ENCODE measurements around the gene LPAR5. TPM values are rescaled to one million over a fixed set of nuclear protein-coding genes. Genes with fewer than 3 reads are reported as not detected.
A peak's percentile ranks its signal among the peaks of the same experiment; 100 is the strongest.
"Not testable (repeated sequence)": the region's sequence is repeated elsewhere in the genome, so short reads cannot be mapped to it uniquely, and the experiment has no call there.

LPAR5 gene
- total RNA-seq, 3 donors from 2014 or later: 3.8 to 5.5 (median 5.1) TPM

GRCh38 chr12:6606331-6607131, 29.2 kb downstream of the LPAR5 start:
- peak overlapping the region; percentile 93 for H3K4me3 Mint-ChIP-seq
- H3K27me3 Mint-ChIP-seq (ENCODE audit: low read depth): no peaks in the 10 kb centered on the region
- H3K9me3 Mint-ChIP-seq: no peaks in the 10 kb centered on the region
- DNase-seq (peak; percentile 71), ATAC-seq (peak; percentile 36 to 39)
- H3K36me3 Mint-ChIP-seq (ENCODE audit: insufficient read depth): peaks cover 32% of the 10 kb centered on the region
- H3K4me1 Mint-ChIP-seq (ENCODE audit: low read depth): peaks cover 50% of the 10 kb centered on the region

- peaks cover 40% of the 10 kb centered on the region for H3K36me3 Mint-ChIP-seq (ENCODE audit: insufficient read depth)
- H3K27me3 Mint-ChIP-seq (ENCODE audit: low read depth): no peaks in the 10 kb centered on the region
- no peaks in the 10 kb centered on the region for H3K9me3 Mint-ChIP-seq
- ATAC-seq: peak; percentile 46 to 53
- DNase-seq: peak; percentile 48
- H3K4me1 Mint-ChIP-seq (ENCODE audit: low read depth): peaks cover 45% of the 10 kb centered on the region
- peak overlapping the region; percentile 93 for H3K4me3 Mint-ChIP-seq
Measured at GRCh38 chr12:6605421-6606330, 30.1 kb downstream of the LPAR5 start.

GRCh38 chr12:6604259-6605029, 31.3 kb downstream of the LPAR5 start:
- no peaks in the 10 kb centered on the region for H3K27me3 Mint-ChIP-seq (ENCODE audit: low read depth)
- DNase-seq (no peak), ATAC-seq (no peak)
- H3K36me3 Mint-ChIP-seq (ENCODE audit: insufficient read depth): peaks cover 52% of the 10 kb centered on the region
- H3K9me3 Mint-ChIP-seq: no peaks in the 10 kb centered on the region
- peak overlapping the region; percentile 93 for H3K4me3 Mint-ChIP-seq
- H3K4me1 Mint-ChIP-seq (ENCODE audit: low read depth): peaks cover 47% of the 10 kb centered on the region

- Mint-ChIP-seq H3K27me3 (ENCODE audit: low read depth) (no peaks in the 10 kb centered on the region), H3K9me3 (no peaks in the 10 kb centered on the region), H3K36me3 (ENCODE audit: insufficient read depth) (peaks cover 58% of the 10 kb centered on the region), H3K4me3 (peak overlapping the region; percentile 93), H3K4me1 (ENCODE audit: low read depth) (peaks cover 47% of the 10 kb centered on the region)
- ATAC-seq (no peak), DNase-seq (peak; percentile 19)
Measured at GRCh38 chr12:6603095-6603567, 32.6 kb downstream of the LPAR5 start.

- no peak for DNase-seq
- no peaks in the 10 kb centered on the region for H3K9me3 Mint-ChIP-seq
- H3K36me3 Mint-ChIP-seq (ENCODE audit: insufficient read depth): peaks cover 63% of the 10 kb centered on the region
- H3K27me3 Mint-ChIP-seq (ENCODE audit: low read depth): no peaks in the 10 kb centered on the region
- no peak for ATAC-seq
- peak overlapping the region; percentile 93 for H3K4me3 Mint-ChIP-seq
- peaks cover 50% of the 10 kb centered on the region for H3K4me1 Mint-ChIP-seq (ENCODE audit: low read depth)
Measured at GRCh38 chr12:6602526-6602925, 33.2 kb downstream of the LPAR5 start.

GRCh38 chr12:6595673-6596072, 40.1 kb downstream of the LPAR5 start:
- not testable (repeated sequence) for H3K9me3 Mint-ChIP-seq; DNase-seq; H3K27me3 Mint-ChIP-seq (ENCODE audit: low read depth); H3K4me3 Mint-ChIP-seq; ATAC-seq
- Mint-ChIP-seq H3K4me1 (ENCODE audit: low read depth) (peaks cover 16% of the 10 kb centered on the region), H3K36me3 (ENCODE audit: insufficient read depth) (peaks cover 66% of the 10 kb centered on the region)

- ATAC-seq (no peak), DNase-seq (no peak)
- H3K9me3 Mint-ChIP-seq: no peaks in the 10 kb centered on the region
- H3K27me3 Mint-ChIP-seq (ENCODE audit: low read depth): no peaks in the 10 kb centered on the region
- H3K36me3 Mint-ChIP-seq (ENCODE audit: insufficient read depth): peaks cover 53% of the 10 kb centered on the region
- H3K4me3 Mint-ChIP-seq: no peak overlapping the region
- H3K4me1 Mint-ChIP-seq (ENCODE audit: low read depth): peaks cover 9% of the 10 kb centered on the region
Measured at GRCh38 chr12:6592087-6592486, 43.7 kb downstream of the LPAR5 start.

GRCh38 chr12:6586569-6586968, 49.2 kb downstream of the LPAR5 start:
- ATAC-seq; H3K4me3 Mint-ChIP-seq; H3K4me1 Mint-ChIP-seq (ENCODE audit: low read depth); H3K27me3 Mint-ChIP-seq (ENCODE audit: low read depth); H3K9me3 Mint-ChIP-seq; DNase-seq: not testable (repeated sequence)
- H3K36me3 Mint-ChIP-seq (ENCODE audit: insufficient read depth): peaks cover 38% of the 10 kb centered on the region

- DNase-seq (no peak), ATAC-seq (no peak)
- H3K9me3 Mint-ChIP-seq: no peaks in the 10 kb centered on the region
- no peak overlapping the region for H3K4me3 Mint-ChIP-seq
- peaks cover 39% of the 10 kb centered on the region for H3K36me3 Mint-ChIP-seq (ENCODE audit: insufficient read depth)
- H3K27me3 Mint-ChIP-seq (ENCODE audit: low read depth): no peaks in the 10 kb centered on the region
- H3K4me1 Mint-ChIP-seq (ENCODE audit: low read depth): no peaks in the 10 kb centered on the region
Measured at GRCh38 chr12:6584293-6584692, 51.5 kb downstream of the LPAR5 start.

- no peak overlapping the region for H3K4me3 Mint-ChIP-seq
- peaks cover 47% of the 10 kb centered on the region for H3K36me3 Mint-ChIP-seq (ENCODE audit: insufficient read depth)
- no peaks in the 10 kb centered on the region for H3K27me3 Mint-ChIP-seq (ENCODE audit: low read depth)
- H3K9me3 Mint-ChIP-seq: no peaks in the 10 kb centered on the region
- ATAC-seq (no peak), DNase-seq (no peak)
- H3K4me1 Mint-ChIP-seq (ENCODE audit: low read depth): no peaks in the 10 kb centered on the region
Measured at GRCh38 chr12:6582959-6583358, 52.8 kb downstream of the LPAR5 start.

- no peaks in the 10 kb centered on the region for H3K9me3 Mint-ChIP-seq
- no peaks in the 10 kb centered on the region for H3K27me3 Mint-ChIP-seq (ENCODE audit: low read depth)
- H3K4me1 Mint-ChIP-seq (ENCODE audit: low read depth): no peaks in the 10 kb centered on the region
- H3K36me3 Mint-ChIP-seq (ENCODE audit: insufficient read depth): peaks cover 46% of the 10 kb centered on the region
- ATAC-seq (no peak), DNase-seq (no peak)
- H3K4me3 Mint-ChIP-seq: no peak overlapping the region
Measured at GRCh38 chr12:6582196-6582595, 53.6 kb downstream of the LPAR5 start.

- H3K27me3 Mint-ChIP-seq (ENCODE audit: low read depth): no peaks in the 10 kb centered on the region
- no peak for ATAC-seq
- H3K36me3 Mint-ChIP-seq (ENCODE audit: insufficient read depth): peaks cover 52% of the 10 kb centered on the region
- no peak for DNase-seq
- no peak overlapping the region for H3K4me3 Mint-ChIP-seq
- H3K4me1 Mint-ChIP-seq (ENCODE audit: low read depth): peaks cover 15% of the 10 kb centered on the region
- no peaks in the 10 kb centered on the region for H3K9me3 Mint-ChIP-seq
Measured at GRCh38 chr12:6575648-6576047, 60.1 kb downstream of the LPAR5 start.

GRCh38 chr12:6574576-6575295, 61.0 kb downstream of the LPAR5 start:
- no peak for DNase-seq
- Mint-ChIP-seq H3K27me3 (ENCODE audit: low read depth) (no peaks in the 10 kb centered on the region), H3K4me1 (ENCODE audit: low read depth) (peaks cover 23% of the 10 kb centered on the region), H3K36me3 (ENCODE audit: insufficient read depth) (peaks cover 61% of the 10 kb centered on the region), H3K9me3 (no peaks in the 10 kb centered on the region), H3K4me3 (no peak overlapping the region)
- peak; percentile 69 to 75 for ATAC-seq

Measured in activated T-cell treated with anti-CD3 and anti-CD28 coated beads, Interleukin-2, amount 50 U/mL, for 4 hours (primary cell).